ENCODE measurements around the gene MTA1. TPM values are rescaled to one million over a fixed set of nuclear protein-coding genes. Genes with fewer than 3 reads are reported as not detected.

MTA1 gene
- total RNA-seq, 3 donors from 2014 or later (not counting 1 experiment from before 2014, with no cell fraction given): 104 to 125 (median 112) TPM

- H3K27ac Mint-ChIP-seq: peak overlapping the region; percentile 95 to 100
- no peak for TF ChIP-seq CTCF (IDR thresholded peaks at IDR 0.05)
- 55% methylated on average over 15 of the region's 15 CpGs for WGBS (ENCODE audit: insufficient coverage)
- peaks cover 0 to 3% of the 10 kb centered on the region in 2 donors for H3K27me3 Mint-ChIP-seq (ENCODE audit: low read depth in 2 of 2)
- H3K4me3 Mint-ChIP-seq: peak overlapping the region; percentile 6
- Histone ChIP-seq H3K9me3 (ENCODE audit: control insufficient read depth, insufficient read depth, low read length) (no peaks in the 10 kb centered on the region), H3K4me3 (ENCODE audit: low read length) (no peak overlapping the region), H3K4me1 (ENCODE audit: control insufficient read depth, insufficient read depth, low read length) (peaks cover 88% of the 10 kb centered on the region), H3K27ac (ENCODE audit: low read length) (no peak overlapping the region), H3K27me3 (ENCODE audit: control insufficient read depth, insufficient read depth, low read length) (peaks cover 18% of the 10 kb centered on the region), H3K36me3 (ENCODE audit: control insufficient read depth, insufficient read depth, low read length) (no peaks in the 10 kb centered on the region)
- DNase-seq (no peak), ATAC-seq (no peak)
- intact Hi-C loops (cut with micrococcal nuclease): no loop called here
- H3K36me3 Mint-ChIP-seq: no peaks in the 10 kb centered on the region
- no peaks in the 10 kb centered on the region for H3K9me3 Mint-ChIP-seq
- H3K4me1 Mint-ChIP-seq: peaks cover 12 to 63% of the 10 kb centered on the region in 2 donors
These were observed 60.6 kb downstream of the MTA1 start for GRCh38 chr14:105480199-105480746.

- H3K27me3 Mint-ChIP-seq (ENCODE audit: low read depth in 2 of 2): peaks cover 0 to 3% of the 10 kb centered on the region in 2 donors
- Histone ChIP-seq H3K27ac (ENCODE audit: low read length) (peak overlapping the region; percentile 98), H3K27me3 (ENCODE audit: control insufficient read depth, insufficient read depth, low read length) (peaks cover 10% of the 10 kb centered on the region), H3K4me3 (ENCODE audit: low read length) (peak overlapping the region; percentile 36), H3K4me1 (ENCODE audit: control insufficient read depth, insufficient read depth, low read length) (peaks cover 88% of the 10 kb centered on the region), H3K36me3 (ENCODE audit: control insufficient read depth, insufficient read depth, low read length) (no peaks in the 10 kb centered on the region), H3K9me3 (ENCODE audit: control insufficient read depth, insufficient read depth, low read length) (no peaks in the 10 kb centered on the region)
- 2% methylated on average over 33 of the region's 35 CpGs for WGBS (ENCODE audit: insufficient coverage)
- TF ChIP-seq CTCF (IDR thresholded peaks at IDR 0.05): peak; percentile 99
- peaks cover 19 to 71% of the 10 kb centered on the region in 2 donors for H3K4me1 Mint-ChIP-seq
- no peaks in the 10 kb centered on the region for H3K9me3 Mint-ChIP-seq
- ATAC-seq: peak; percentile 56 to 82 (median 58)
- H3K4me3 Mint-ChIP-seq: peak overlapping the region; percentile 74
- intact Hi-C loops (cut with micrococcal nuclease): no loop called here
- H3K27ac Mint-ChIP-seq: peak overlapping the region; percentile 95 to 100
- peak; percentile 91 to 95 for DNase-seq
- no peaks in the 10 kb centered on the region for H3K36me3 Mint-ChIP-seq
These were observed 61.5 kb downstream of the MTA1 start for GRCh38 chr14:105480807-105481801.

GRCh38 chr14:105481886-105482457, 62.3 kb downstream of the MTA1 start:
- no peaks in the 10 kb centered on the region for H3K9me3 ChIP-seq (ENCODE audit: control insufficient read depth, insufficient read depth, low read length)
- no peak for TF ChIP-seq CTCF (IDR thresholded peaks at IDR 0.05)
- H3K27ac ChIP-seq (ENCODE audit: low read length): peak overlapping the region; percentile 98
- intact Hi-C loops (cut with micrococcal nuclease): loop anchor here (1.0 kb wide), 1 partner anchor 8 kb away; no protein-coding TSS in a partner anchor
- peak overlapping the region; percentile 67 for H3K4me3 Mint-ChIP-seq
- H3K36me3 ChIP-seq (ENCODE audit: control insufficient read depth, insufficient read depth, low read length): no peaks in the 10 kb centered on the region
- peaks cover 88% of the 10 kb centered on the region for H3K4me1 ChIP-seq (ENCODE audit: control insufficient read depth, insufficient read depth, low read length)
- H3K27ac Mint-ChIP-seq: peak overlapping the region; percentile 95 to 100
- no peaks in the 10 kb centered on the region for H3K9me3 Mint-ChIP-seq
- H3K36me3 Mint-ChIP-seq: no peaks in the 10 kb centered on the region
- peaks cover 2% of the 10 kb centered on the region for H3K27me3 ChIP-seq (ENCODE audit: control insufficient read depth, insufficient read depth, low read length)
- peak overlapping the region; percentile 36 for H3K4me3 ChIP-seq (ENCODE audit: low read length)
- DNase-seq (peak; percentile 92 to 100), ATAC-seq (peak; percentile 58 to 79 (median 67))
- peaks cover 19 to 72% of the 10 kb centered on the region in 2 donors for H3K4me1 Mint-ChIP-seq
- 4% methylated on average over 18 of the region's 18 CpGs for WGBS (ENCODE audit: insufficient coverage)
- H3K27me3 Mint-ChIP-seq (ENCODE audit: low read depth in 2 of 2): peaks cover 0 to 3% of the 10 kb centered on the region in 2 donors

All from natural killer cell (primary cell).